IPS-18c (cell line): ENCODE data around the gene CRAT.

ENCODE experiments used
- H3K4me3 ChIP-seq: 2 replicates; pipeline ENCODE4 v1.7.0; 2013; ENCODE audit warnings: low read depth, mild to moderate bottlenecking, low read length, moderate library complexity; ENCODE audit not compliant: insufficient read depth
- H3K9me3 ChIP-seq: one replicate; pipeline ENCODE4 v1.6.1; 2013; ENCODE audit warnings: mild to moderate bottlenecking, low read length, moderate library complexity; ENCODE audit not compliant: control insufficient read depth, insufficient read depth

The CRAT gene

DNA sequence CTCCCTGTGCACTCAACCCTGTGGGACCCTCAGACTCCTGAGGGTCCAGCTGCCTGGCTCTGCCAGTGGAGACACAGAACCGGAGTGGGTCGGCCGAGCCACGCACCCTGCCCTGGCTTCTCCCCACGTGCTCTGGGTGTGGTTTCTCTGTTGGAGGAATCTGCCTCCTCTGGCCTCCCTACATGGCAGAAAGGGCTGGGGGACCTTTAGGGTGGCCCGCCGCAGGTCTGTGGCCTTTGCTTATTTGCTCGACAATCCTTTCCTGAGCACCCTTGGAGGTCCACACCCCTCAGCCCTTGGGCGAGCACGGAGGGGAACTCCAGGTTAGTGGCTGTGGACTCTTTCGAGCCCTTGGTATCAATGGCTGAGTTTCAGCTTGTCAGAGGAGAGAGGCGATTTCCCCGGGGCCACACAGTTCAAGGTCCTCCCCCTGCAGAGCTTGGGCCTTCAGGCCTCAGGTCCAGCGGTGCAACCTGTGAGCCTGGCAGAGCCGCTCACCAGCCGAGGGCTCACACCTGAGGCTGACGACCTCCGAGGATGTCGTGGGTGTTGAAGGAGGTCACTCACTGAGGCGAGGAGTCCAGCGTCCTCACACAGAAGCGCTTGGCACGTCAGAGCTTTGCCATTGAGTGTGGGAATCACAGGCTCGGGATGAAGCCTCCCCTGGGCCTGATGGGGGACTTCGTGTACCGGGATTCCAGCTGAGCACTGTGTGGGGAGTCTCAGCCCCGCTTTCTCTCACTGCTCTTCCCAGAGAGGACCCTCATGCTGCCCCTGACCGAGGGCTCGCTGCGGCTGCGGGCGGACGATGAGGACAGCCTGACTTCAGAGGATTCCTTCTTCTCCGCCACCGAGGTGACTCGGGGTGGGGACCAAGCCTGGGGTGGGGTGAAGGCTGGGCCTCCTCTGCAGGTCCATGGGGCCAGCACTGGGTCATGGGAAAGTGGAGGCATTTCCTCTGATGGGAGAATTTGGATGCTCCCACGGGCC lies 50.5 kb downstream of the CRAT start:
- Histone ChIP-seq H3K9me3 (no peaks in the 10 kb centered on the region), H3K4me3 (no peak overlapping the region)

DNA sequence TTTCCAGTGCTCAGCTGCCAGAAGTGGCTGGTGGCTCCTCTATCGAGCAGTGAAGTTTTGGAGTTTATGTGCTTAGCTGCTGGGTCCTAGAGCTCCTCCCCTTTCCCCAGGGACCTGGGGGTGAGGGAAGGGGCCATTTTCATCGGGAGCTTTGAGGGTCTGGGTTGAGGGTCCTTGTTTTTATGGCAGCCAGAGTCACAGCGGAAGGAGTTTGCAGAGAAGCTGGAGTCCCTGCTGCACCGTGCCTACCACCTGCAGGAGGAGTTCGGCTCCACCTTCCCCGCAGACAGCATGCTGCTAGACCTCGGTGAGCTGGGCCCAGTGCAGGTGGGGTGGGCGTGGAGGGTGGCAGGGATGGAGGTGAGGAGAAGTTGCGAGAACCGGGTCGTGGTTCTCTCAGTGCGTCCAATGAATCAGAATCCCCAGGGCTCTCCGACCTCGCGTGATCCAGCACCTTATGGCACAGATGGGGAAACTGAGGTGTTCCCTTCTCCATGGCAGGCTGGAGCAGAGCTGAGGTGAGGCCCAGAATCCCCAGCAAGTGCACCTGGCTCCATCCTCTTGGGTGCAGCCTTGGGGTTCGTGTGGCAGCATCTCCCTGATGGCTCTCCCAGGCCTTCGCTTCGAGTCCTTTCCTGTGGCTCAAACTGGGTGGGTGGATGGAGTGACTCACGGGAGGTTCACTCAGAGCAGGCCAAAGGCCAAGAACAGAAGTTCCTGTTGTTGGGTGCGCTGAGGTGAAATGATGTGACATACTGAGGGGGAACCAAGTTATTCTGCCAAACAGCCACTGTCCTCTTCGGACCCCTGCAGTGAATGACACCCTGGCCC lies 51.4 kb downstream of the CRAT start:
- no peak overlapping the region for H3K4me3 ChIP-seq
- H3K9me3 ChIP-seq = no peaks in the 10 kb centered on the region

DNA sequence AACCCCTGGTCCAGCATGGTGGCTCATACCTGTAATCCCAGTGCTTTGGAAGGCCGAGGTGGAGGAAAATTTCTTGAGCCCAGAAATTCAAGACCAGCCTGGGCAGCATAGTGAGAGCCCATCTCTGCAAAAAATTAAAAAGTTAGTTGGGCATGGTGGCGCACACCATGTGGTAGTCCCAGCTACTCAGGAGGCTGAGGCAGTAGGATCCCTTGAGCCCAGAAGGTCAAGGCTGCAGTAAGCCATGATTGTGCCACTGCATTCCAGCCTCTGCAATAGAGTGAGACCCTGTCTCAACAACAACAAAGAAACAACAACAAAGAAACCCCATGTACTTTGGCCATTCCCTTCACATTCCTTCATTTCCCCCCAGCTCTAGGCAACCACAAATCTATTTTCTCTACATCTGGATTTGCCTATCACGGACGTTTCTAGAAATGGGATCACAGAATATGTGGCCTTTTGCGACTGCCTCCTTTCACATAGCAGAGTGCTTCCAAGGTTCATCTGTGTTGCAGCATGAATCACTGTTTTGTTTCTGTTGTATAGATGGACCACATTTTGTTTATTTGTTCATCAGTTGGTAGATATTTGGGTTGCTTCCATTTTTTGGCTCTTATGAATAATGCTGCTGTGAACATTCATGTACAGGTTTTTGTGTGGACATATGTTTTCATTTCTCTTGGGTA lies 56.3 kb downstream of the CRAT start:
- H3K9me3 ChIP-seq = no peaks in the 10 kb centered on the region
- no peak overlapping the region for H3K4me3 ChIP-seq

DNA sequence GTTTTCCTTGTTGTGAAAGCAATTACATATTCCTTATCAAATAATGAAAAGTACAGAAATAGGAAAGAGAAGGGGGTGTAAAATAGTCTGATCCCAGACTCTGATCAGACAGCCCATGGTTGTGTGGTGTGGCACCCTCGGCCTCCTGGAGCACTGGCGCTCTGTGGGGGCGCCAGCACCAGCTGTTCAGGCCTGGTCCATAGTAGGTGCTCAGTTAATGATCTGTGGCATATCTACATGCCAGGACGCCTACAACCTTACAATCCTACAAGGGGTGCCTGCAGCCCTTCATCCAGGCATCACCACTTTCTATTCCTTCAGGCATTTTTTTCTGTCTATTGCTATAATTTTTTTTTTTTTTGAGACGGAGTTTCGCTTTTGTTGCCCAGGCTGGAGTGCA lies 57.6 kb downstream of the CRAT start:
- no peaks in the 10 kb centered on the region for H3K9me3 ChIP-seq
- H3K4me3 ChIP-seq = no peak overlapping the region

DNA sequence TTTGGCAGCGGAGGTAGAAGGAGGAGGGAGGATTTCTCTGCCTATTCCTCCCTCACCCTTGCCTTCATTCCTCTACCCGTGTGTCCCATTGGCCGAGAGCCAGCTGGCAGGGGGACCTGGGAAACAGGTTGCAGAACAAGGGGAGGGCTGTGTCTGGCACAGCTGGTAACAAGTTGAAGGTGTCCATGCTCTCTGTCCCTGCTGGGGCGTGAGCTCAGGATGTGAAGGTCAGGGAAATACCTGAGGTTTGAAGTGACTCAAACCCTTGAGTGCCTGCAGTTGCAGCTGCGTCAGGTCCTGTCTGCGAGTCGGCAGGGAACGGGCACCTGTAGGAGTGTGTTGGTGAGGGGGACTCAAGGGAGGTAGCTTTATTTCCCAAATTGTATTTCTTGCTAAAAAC lies 58.0 kb downstream of the CRAT start:
- Histone ChIP-seq H3K4me3 (no peak overlapping the region), H3K9me3 (no peaks in the 10 kb centered on the region)
